ENCODE results near the gene BBS10. TPM values are rescaled to one million over a fixed set of nuclear protein-coding genes. Genes with fewer than 3 reads are reported as not detected.
"Not testable (repeated sequence)": the region's sequence is repeated elsewhere in the genome, so short reads cannot be mapped to it uniquely, and the experiment has no call there.

BBS10 gene
- total and polyA plus RNA-seq, 7 donors, result 3.6 to 9.1 (median 5.5) TPM

- no peak overlapping the region for H3K4me3 ChIP-seq
- no peaks in the 10 kb centered on the region for H3K4me1 ChIP-seq
- TF ChIP-seq CTCF (IDR thresholded peaks at IDR 0.05), result no peak
- DNase-seq (no peak), ATAC-seq (no peak)
- H3K27ac ChIP-seq, result no peak overlapping the region
- intact Hi-C loops (cut with DNase I), result no loop called here
- H3K9me3 ChIP-seq, result no peaks in the 10 kb centered on the region
- H3K36me3 ChIP-seq (ENCODE audit: insufficient read depth in 1 of 2, low read depth in 1 of 2), result no peaks in the 10 kb centered on the region
- 94 to 98% (median 95%) methylated on average over 5 of the region's 5 CpGs for WGBS, 3 donors
- H3K27me3 ChIP-seq (ENCODE audit: insufficient read depth in 3 of 3, low read length in 2 of 3), result peaks cover 0 to 7% (median 3%) of the 10 kb centered on the region in 3 donors
Measured at GRCh38 chr12:76329606-76330005, 18.6 kb downstream of the BBS10 start.

DNA sequence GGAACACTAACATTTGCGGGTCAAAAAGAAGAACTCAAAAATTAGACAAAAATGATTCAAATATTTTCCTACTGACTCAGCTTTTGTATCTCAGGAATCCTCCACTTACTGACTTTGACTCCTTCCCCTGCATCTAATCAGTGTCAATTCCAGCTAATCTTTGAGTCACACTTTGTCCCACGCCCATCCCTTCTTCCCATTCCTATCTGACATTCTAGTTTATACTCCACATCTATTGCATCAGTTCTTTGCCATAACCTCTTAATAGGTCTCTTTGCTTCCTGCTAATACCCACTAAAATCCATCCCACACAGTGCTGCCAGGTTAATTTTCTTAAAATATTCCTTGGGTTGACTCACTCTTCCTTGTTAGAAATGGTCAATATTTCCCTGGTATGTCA is 19.1 kb downstream of the BBS10 start:
- H3K4me3 ChIP-seq, result no peak overlapping the region
- TF ChIP-seq CTCF (IDR thresholded peaks at IDR 0.05), result no peak
- DNase-seq, result no peak
- 79 to 84% (median 82%) methylated on average over 2 of the region's 2 CpGs for WGBS, 3 donors
- intact Hi-C loops (cut with DNase I), result no loop called here
- no peaks in the 10 kb centered on the region for H3K36me3 ChIP-seq (ENCODE audit: insufficient read depth in 1 of 2, low read depth in 1 of 2)
- H3K9me3 ChIP-seq, result no peaks in the 10 kb centered on the region
- peaks cover 0 to 7% (median 3%) of the 10 kb centered on the region in 3 donors for H3K27me3 ChIP-seq (ENCODE audit: insufficient read depth in 3 of 3, low read length in 2 of 3)
- no peak for ATAC-seq
- no peak overlapping the region for H3K27ac ChIP-seq
- no peaks in the 10 kb centered on the region for H3K4me1 ChIP-seq

DNA sequence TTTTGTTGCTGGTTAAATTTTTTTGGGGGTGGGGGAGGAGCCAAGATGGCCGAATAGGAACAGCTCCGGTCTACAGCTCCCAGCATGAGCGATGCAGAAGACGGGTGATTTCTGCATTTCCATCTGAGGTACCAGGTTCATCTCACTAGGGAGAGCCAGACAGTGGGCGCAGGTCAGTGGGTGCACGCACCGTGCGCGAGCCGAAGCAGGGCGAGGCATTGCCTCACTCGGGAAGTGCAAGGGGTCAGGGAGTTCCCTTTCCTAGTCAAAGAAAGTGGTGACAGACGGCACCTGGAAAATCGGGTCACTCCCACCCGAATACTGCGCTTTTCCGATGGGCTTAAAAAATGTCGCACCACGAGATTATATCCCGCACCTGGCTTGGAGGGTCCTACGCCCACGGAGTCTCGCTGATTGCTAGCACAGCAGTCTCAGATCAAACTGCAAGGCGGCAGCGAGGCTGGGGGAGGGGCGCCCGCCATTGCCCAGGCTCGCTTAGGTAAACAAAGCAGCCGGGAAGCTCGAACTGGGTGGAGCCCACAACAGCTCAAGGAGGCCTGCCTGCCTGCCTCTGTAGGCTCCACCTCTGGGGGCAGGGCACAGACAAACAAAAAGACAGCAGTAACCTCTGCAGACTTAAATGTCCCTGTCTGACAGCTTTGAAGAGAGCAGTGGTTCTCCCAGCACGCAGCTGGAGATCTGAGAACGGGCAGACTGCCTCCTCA is 28.5 kb downstream of the BBS10 start:
- 70 to 82% (median 76%) methylated on average over 25 to 30 of the region's 32 CpGs for WGBS, 3 donors
- H3K4me3 ChIP-seq; H3K36me3 ChIP-seq (ENCODE audit: insufficient read depth in 1 of 2, low read depth in 1 of 2); intact Hi-C loops (cut with DNase I); H3K27ac ChIP-seq; H3K9me3 ChIP-seq; H3K4me1 ChIP-seq; ATAC-seq; DNase-seq; H3K27me3 ChIP-seq (ENCODE audit: insufficient read depth in 3 of 3, low read length in 2 of 3): not testable (repeated sequence)

GRCh38 chr12:76318773-76319594 is 29.2 kb downstream of the BBS10 start:
- WGBS, 3 donors, result 86 to 89% (median 88%) methylated on average over 1 of the region's 1 CpG

More at GRCh38 chr12:76318773-76319594, 29.2 kb downstream of the BBS10 start:
- H3K27ac ChIP-seq, result no peak overlapping the region
- no peaks in the 10 kb centered on the region for H3K9me3 ChIP-seq
- H3K4me3 ChIP-seq, result no peak overlapping the region
- no peak for TF ChIP-seq CTCF (IDR thresholded peaks at IDR 0.05)
- H3K27me3 ChIP-seq (ENCODE audit: insufficient read depth in 3 of 3, low read length in 2 of 3), result no peaks in the 10 kb centered on the region
- no peaks in the 10 kb centered on the region for H3K4me1 ChIP-seq
- ATAC-seq (no peak), DNase-seq (no peak)
- H3K36me3 ChIP-seq (ENCODE audit: insufficient read depth in 1 of 2, low read depth in 1 of 2), result no peaks in the 10 kb centered on the region
- intact Hi-C loops (cut with DNase I), result no loop called here

All from psoas muscle (tissue), 8 donors.